HG02642 (cell line): Measurements from ENCODE around the gene PLEKHM3.

Experiments used
- ATAC-seq: cut with Tn5 transposase; IDR thresholded peaks from one replicate; pipeline ENCODE4 v1.9.1; 2021; ENCODE audit warnings: mild to moderate bottlenecking; ENCODE audit not compliant: unreplicated experiment, poor library complexity

PLEKHM3 gene

DNA sequence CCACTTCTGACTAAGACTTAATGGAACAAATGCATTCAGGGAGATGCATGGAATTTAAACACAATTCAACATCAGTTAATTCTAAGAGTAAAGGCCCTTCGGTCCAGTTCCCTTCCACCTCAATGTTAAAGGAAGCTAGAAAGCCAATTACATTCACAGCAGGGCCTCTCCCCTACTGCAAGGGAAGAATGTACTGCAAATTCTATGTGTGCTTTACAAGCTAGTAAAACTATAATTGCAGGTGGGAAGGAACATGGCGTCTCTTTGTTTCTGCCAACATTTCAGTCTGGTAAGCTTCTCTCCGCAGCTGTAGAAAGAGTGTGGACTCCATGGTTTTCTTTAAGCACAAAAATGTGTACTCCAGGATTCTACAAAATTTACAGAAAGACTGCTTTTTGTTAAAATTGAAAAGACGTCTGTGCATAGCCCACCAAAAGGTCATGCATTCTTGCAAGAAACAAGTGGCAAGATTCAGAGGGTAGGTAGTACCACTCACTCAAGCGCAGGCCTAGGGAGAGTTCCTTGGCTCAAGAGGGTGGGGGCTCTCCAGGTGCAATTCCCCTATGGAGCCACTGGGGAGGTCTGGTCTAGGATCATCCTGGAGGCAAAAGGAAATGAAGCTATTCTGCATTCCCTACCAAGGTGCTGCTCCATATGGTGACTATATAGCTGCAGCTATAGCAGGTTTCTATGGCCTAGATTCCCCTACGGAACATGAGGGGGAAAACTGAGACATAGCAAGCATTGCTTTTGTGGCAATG lies 128.6 kb downstream of the PLEKHM3 start:
- no peak for ATAC-seq

DNA sequence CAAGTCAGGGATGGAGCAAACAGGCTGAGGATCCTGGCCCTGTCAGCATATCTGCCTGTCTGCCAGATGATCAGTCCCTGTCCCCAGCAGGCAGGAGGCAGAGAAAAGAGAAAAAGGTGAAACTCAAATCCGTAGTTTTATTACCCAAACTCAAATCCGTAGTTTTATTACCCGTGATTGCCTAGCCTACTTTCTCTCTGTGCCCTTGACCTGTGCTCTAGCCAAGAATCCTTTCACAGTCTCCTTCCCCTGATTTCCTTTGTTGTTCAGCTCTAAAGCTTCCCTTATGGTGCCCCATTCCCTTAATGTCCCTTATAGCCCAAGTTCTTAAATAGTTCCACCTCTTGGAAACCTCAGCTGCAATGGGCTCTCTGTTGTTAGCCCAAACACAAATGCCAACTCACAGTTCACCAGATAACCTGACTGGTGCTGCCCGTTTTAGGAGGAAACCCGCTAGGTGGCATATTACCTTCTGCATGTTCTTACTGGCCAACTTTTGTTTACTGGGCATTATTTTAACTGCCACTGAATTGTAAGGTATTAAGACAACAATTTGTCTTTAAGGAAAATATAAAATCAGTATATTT lies 130.0 kb downstream of the PLEKHM3 start:
- ATAC-seq, result no peak

DNA sequence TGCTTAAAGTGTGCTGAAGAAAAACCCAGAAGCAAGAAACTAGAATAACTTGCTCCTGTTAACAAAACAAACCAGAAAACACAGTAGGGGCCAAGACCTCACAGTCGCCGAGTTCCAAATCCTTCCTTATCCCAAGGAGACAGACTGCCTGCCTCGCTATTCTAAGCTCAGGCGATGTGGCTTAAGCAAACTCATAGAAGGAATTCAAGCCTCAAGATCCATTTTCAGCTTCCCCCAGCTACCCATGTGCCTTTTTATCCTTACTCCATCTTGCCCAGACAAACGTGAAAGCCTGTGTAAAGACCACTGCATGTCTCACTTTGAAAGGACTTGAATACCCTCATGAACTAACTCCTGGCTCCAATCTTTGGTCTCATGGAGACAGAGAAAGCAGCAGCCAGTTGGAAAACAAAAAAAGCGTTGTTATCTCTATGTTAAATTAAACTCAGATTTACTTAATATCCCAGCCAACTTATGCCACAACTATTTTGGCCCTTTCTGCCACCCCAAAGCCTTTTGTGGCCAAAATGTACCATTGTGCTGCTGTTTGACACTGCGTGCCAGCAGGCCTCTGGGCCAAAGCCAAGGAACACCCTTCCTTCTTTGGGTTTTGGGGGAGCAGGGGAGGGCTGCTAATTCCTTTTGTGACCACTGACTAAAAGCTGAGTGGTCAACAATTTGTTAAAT lies 132.5 kb downstream of the PLEKHM3 start:
- ATAC-seq, result no peak

DNA sequence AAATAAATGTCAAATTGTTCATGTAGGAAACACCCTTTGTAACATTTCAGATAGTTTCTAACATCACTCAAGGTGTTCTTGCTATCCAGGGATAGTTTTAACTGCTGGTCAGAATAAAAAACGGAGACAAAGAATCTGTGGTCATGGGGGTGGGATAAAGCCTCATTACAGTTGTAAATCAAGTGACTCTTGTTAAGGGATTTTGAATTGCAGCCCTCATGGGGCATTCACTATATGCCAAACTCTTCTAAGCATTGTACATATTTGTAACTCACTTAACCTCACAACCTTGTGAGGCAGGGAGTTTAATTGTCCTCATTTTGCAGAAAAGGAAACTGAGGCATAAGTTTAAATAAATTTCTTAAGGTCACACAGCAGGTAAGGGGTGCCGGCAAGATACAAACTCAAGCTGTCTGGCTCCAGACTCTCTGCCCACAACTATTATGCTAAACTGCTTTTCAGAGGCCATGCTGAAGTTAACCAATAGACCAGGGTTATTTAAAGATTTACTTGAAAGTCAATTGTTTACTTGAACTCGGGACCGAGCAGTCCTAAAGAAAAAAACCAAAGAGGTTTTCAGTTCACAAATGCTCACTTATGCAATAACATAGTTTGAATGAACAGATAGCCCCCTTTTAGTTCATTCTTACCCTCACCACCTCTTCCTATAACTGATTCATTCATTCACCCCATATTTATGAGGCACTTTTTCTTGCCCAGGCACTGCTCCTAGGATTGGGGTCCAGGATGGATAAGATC lies 134.1 kb downstream of the PLEKHM3 start:
- no peak for ATAC-seq

- ATAC-seq, result no peak
Measured at GRCh38 chr2:207887500-207887899, 137.8 kb downstream of the PLEKHM3 start.

GRCh38 chr2:207885010-207885409 lies 140.3 kb downstream of the PLEKHM3 start:
- no peak for ATAC-seq

- ATAC-seq, result no peak
Measured at GRCh38 chr2:207884127-207884526, 141.2 kb downstream of the PLEKHM3 start.

- peak; percentile 75 for ATAC-seq
Measured at GRCh38 chr2:207883002-207883780, 142.1 kb downstream of the PLEKHM3 start.

DNA sequence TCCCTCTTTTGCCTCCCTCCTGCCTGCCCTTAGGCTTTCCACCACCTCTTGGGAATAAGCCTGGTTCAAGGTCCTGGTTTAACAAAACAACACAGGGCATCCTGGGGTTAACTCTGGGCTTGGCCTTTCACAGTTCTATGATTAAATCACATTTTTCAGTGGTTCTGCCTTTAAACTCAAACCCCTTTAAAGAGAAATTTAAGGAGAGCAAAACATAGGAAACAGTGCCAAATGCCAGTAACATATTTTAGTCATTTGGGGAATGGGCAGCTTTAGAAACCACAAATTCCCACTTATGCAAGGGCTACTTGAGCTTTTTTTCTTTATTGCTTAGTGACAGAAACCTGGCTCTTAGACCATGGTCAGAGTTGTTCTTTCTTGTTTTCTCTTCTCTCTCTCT lies 143.4 kb downstream of the PLEKHM3 start:
- ATAC-seq, result no peak

DNA sequence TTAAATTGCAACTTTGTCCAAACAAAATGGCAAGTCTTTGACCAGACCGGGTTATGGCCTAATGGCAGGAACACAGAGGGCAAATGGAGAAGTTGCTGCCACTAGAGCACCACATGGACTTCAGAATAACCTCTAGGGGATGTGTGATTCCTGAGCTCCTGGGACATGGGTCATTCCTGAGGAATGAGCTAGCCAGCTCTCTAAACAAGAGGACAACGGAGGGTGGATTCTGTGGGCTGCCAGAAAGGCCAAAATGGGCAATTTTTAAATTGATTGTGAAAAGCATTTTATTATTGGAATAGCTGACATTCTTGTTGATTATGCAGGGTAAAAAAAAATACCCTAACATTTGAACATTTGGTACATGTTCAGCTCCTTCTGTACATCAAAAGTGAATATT lies 145.8 kb downstream of the PLEKHM3 start:
- ATAC-seq, result no peak

GRCh38 chr2:207876842-207877535 lies 148.3 kb downstream of the PLEKHM3 start:
- ATAC-seq, result no peak

GRCh38 chr2:207875473-207876212 lies 149.7 kb downstream of the PLEKHM3 start:
- ATAC-seq, result no peak

DNA sequence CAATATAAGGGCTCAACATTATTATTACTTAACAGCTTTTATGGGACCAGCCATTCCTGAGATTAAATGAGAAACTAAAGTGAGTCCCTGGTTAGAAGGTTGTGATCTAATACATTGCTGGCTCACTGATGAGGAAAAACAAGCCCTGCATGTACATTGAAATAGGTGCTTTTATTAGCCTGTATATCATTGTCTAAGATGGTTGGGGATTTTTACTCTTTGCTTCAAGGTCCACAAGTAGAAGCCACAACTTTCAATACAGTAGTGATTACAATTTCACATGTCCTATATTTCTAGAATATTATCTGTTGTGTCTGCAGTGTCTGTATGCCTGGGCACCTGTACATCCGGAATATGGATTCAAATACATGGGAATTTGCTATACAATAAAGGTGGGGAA lies 151.5 kb downstream of the PLEKHM3 start:
- ATAC-seq, result peak; percentile 76

DNA sequence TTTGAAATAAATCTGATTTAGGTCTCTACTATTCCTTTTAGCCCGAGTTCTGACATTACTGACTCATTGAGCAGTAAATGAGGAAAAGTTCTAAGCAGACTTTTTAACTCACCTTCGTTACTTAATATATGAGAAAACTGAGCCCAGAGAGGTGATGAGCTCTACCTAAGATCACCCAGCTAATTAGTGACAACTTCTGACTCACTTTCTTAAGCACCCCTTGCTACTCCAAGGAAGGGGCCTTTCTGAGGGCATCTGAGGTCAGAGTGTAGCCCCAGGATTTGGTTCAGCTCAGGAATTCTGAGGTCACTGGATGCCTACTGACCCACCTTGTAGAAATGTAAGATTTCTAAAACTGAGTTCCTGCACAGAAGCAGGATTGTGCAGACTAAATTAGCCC lies 153.4 kb downstream of the PLEKHM3 start:
- no peak for ATAC-seq

GRCh38 chr2:207871506-207871905 lies 153.8 kb downstream of the PLEKHM3 start:
- ATAC-seq, result no peak

DNA sequence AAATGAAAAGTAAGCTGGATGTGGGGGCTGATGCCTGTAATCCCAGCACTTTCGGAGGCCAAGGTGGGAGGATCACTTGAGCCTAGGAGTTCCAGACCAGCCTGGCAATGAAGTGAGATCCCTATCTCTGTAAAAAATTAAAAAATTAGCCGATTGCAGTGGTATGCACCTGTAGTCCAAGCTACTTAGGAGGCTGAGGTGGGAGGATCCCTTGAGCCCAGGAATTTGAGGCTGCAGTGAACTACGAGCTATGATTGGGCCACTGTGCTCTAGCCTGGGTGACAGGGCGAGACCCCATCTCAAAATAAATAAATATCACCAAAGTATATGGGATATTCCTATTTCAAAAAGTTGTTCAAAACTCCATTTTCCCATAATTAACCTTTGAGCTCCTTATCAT lies 154.5 kb downstream of the PLEKHM3 start:
- ATAC-seq, result no peak

- ATAC-seq, result peak; percentile 52
Measured at GRCh38 chr2:207869784-207870778, 155.2 kb downstream of the PLEKHM3 start.
